ENCODE measurements around the gene HSDL2. TPM values are rescaled to one million over a fixed set of nuclear protein-coding genes. Genes with fewer than 3 reads are reported as not detected.

Gene HSDL2
- total and polyA plus RNA-seq, 3 experiments from 2014 or later, result 14.9 to 17.9 (median 17.0) TPM

- peak overlapping the region; percentile 76 to 98 (median 92) for H3K27ac Mint-ChIP-seq
- peaks cover 0 to 4% of the 10 kb centered on the region in 2 donors for H3K27me3 Mint-ChIP-seq
- Histone ChIP-seq H3K27ac (ENCODE audit: low read depth, low read length) (peak overlapping the region; percentile 87), H3K27me3 (ENCODE audit: insufficient read depth, low read length, poor library complexity, severe bottlenecking) (no peaks in the 10 kb centered on the region), H3K4me3 (ENCODE audit: low read length) (peak overlapping the region; percentile 79), H3K4me1 (ENCODE audit: insufficient read depth, low read length) (peaks cover 22% of the 10 kb centered on the region), H3K9me3 (ENCODE audit: low read length) (no peaks in the 10 kb centered on the region), H3K36me3 (ENCODE audit: insufficient read depth, low read length) (no peaks in the 10 kb centered on the region)
- H3K36me3 Mint-ChIP-seq, result peaks cover 0 to 8% (median 0%) of the 10 kb centered on the region in 3 donors
- DNase-seq, result peak; percentile 3 to 67 (median 43)
- peak overlapping the region; percentile 86 to 98 (median 96) for H3K4me3 Mint-ChIP-seq
- CTCF ChIA-PET, result interaction anchor here (1.4 to 2.9 kb wide), 2 partner anchors 159 to 237 kb away, joined by 8 to 14 read pairs; partner anchors contain the start of gene SUSD1
- peaks cover 32 to 39% (median 33%) of the 10 kb centered on the region in 3 donors for H3K4me1 Mint-ChIP-seq
- POLR2A ChIA-PET, result interaction anchor here (1.9 to 3.3 kb wide), 3 partner anchors 20 to 159 kb away, joined by 5 to 33 read pairs (median 18); partner anchors contain the start of genes HSDL2 and SUSD1
- no peaks in the 10 kb centered on the region for H3K9me3 Mint-ChIP-seq
These were observed 45.5 kb upstream of the HSDL2 start for GRCh38 chr9:112334432-112334841.

- no peak overlapping the region for H3K4me3 ChIP-seq (ENCODE audit: low read length)
- CTCF ChIA-PET, result interaction anchor here (1.2 to 1.4 kb wide), 2 partner anchors 14 to 153 kb away, joined by 3 read pairs; no protein-coding TSS in a partner anchor
- H3K9me3 Mint-ChIP-seq, result no peaks in the 10 kb centered on the region
- peaks cover 0 to 3% of the 10 kb centered on the region in 2 donors for H3K27me3 Mint-ChIP-seq
- H3K4me1 ChIP-seq (ENCODE audit: insufficient read depth, low read length), result peaks cover 6% of the 10 kb centered on the region
- H3K4me1 Mint-ChIP-seq, result peaks cover 5 to 10% (median 7%) of the 10 kb centered on the region in 3 donors
- POLR2A ChIA-PET, result interaction anchor here (0.6 kb wide), 1 partner anchor 121 kb away, joined by 5 read pairs; no protein-coding TSS in a partner anchor
- peak overlapping the region in 1 of 7 donors; percentile 32 for H3K4me3 Mint-ChIP-seq
- no peak for DNase-seq
- no peak overlapping the region for H3K27ac ChIP-seq (ENCODE audit: low read depth, low read length)
- H3K9me3 ChIP-seq (ENCODE audit: low read length), result no peaks in the 10 kb centered on the region
- H3K36me3 Mint-ChIP-seq, result peaks cover 0 to 5% (median 0%) of the 10 kb centered on the region in 3 donors
- no peaks in the 10 kb centered on the region for H3K36me3 ChIP-seq (ENCODE audit: insufficient read depth, low read length)
- H3K27me3 ChIP-seq (ENCODE audit: insufficient read depth, low read length, poor library complexity, severe bottlenecking), result no peaks in the 10 kb centered on the region
- no peak overlapping the region for H3K27ac Mint-ChIP-seq
These were observed 42.4 kb upstream of the HSDL2 start for GRCh38 chr9:112337547-112337946.

- ChIA-PET CTCF (no interaction called here), POLR2A (interaction anchor here (0.6 kb wide), 1 partner anchor 41 kb away, joined by 3 read pairs; the partner anchor contains the start of gene HSDL2)
- H3K36me3 Mint-ChIP-seq, result peaks cover 0 to 4% (median 3%) of the 10 kb centered on the region in 3 donors
- Histone ChIP-seq H3K4me1 (ENCODE audit: insufficient read depth, low read length) (peaks cover 6% of the 10 kb centered on the region), H3K4me3 (ENCODE audit: low read length) (no peak overlapping the region), H3K36me3 (ENCODE audit: insufficient read depth, low read length) (no peaks in the 10 kb centered on the region), H3K27me3 (ENCODE audit: insufficient read depth, low read length, poor library complexity, severe bottlenecking) (no peaks in the 10 kb centered on the region), H3K9me3 (ENCODE audit: low read length) (no peaks in the 10 kb centered on the region), H3K27ac (ENCODE audit: low read depth, low read length) (no peak overlapping the region)
- peaks cover 0 to 2% of the 10 kb centered on the region in 2 donors for H3K27me3 Mint-ChIP-seq
- DNase-seq, result no peak
- H3K4me3 Mint-ChIP-seq, result peak overlapping the region in 1 of 7 donors; percentile 66
- H3K4me1 Mint-ChIP-seq, result peaks cover 5 to 9% (median 6%) of the 10 kb centered on the region in 3 donors
- no peaks in the 10 kb centered on the region for H3K9me3 Mint-ChIP-seq
- no peak overlapping the region for H3K27ac Mint-ChIP-seq
These were observed 41.3 kb upstream of the HSDL2 start for GRCh38 chr9:112338561-112338960.

- peaks cover 0 to under 1% (median 0%) of the 10 kb centered on the region in 3 donors for H3K4me1 Mint-ChIP-seq
- peaks cover 0 to 2% of the 10 kb centered on the region in 2 donors for H3K27me3 Mint-ChIP-seq
- Histone ChIP-seq H3K4me1 (ENCODE audit: insufficient read depth, low read length) (peaks cover 2% of the 10 kb centered on the region), H3K27ac (ENCODE audit: low read depth, low read length) (no peak overlapping the region), H3K27me3 (ENCODE audit: insufficient read depth, low read length, poor library complexity, severe bottlenecking) (no peaks in the 10 kb centered on the region), H3K9me3 (ENCODE audit: low read length) (no peaks in the 10 kb centered on the region), H3K4me3 (ENCODE audit: low read length) (no peak overlapping the region), H3K36me3 (ENCODE audit: insufficient read depth, low read length) (no peaks in the 10 kb centered on the region)
- no peak overlapping the region for H3K27ac Mint-ChIP-seq
- ChIA-PET POLR2A (no interaction called here), CTCF (no interaction called here)
- peaks cover 0 to 4% (median 2%) of the 10 kb centered on the region in 3 donors for H3K36me3 Mint-ChIP-seq
- H3K4me3 Mint-ChIP-seq, result no peak overlapping the region
- no peak for DNase-seq
- H3K9me3 Mint-ChIP-seq, result no peaks in the 10 kb centered on the region
These were observed 40.0 kb upstream of the HSDL2 start for GRCh38 chr9:112339886-112340285.

- Mint-ChIP-seq H3K27me3 (peaks cover 0 to 4% of the 10 kb centered on the region in 2 donors), H3K4me1 (no peaks in the 10 kb centered on the region), H3K27ac (no peak overlapping the region), H3K36me3 (peaks cover 0 to 4% (median 2%) of the 10 kb centered on the region in 3 donors), H3K9me3 (no peaks in the 10 kb centered on the region), H3K4me3 (no peak overlapping the region)
- Histone ChIP-seq H3K36me3 (ENCODE audit: insufficient read depth, low read length) (no peaks in the 10 kb centered on the region), H3K27me3 (ENCODE audit: insufficient read depth, low read length, poor library complexity, severe bottlenecking) (no peaks in the 10 kb centered on the region), H3K27ac (ENCODE audit: low read depth, low read length) (no peak overlapping the region), H3K4me1 (ENCODE audit: insufficient read depth, low read length) (no peaks in the 10 kb centered on the region), H3K9me3 (ENCODE audit: low read length) (no peaks in the 10 kb centered on the region), H3K4me3 (ENCODE audit: low read length) (no peak overlapping the region)
- ChIA-PET POLR2A (interaction anchor here (0.6 kb wide), 1 partner anchor 130 kb away, joined by 11 read pairs; no protein-coding TSS in a partner anchor), CTCF (no interaction called here)
- DNase-seq, result no peak
These were observed 38.2 kb upstream of the HSDL2 start for GRCh38 chr9:112341730-112342129.

- H3K4me1 Mint-ChIP-seq, result peaks cover 11 to 15% (median 14%) of the 10 kb centered on the region in 3 donors
- peak overlapping the region; percentile 37 to 84 (median 76) for H3K4me3 Mint-ChIP-seq
- Histone ChIP-seq H3K27ac (ENCODE audit: low read depth, low read length) (no peak overlapping the region), H3K9me3 (ENCODE audit: low read length) (no peaks in the 10 kb centered on the region), H3K4me3 (ENCODE audit: low read length) (peak overlapping the region; percentile 19), H3K27me3 (ENCODE audit: insufficient read depth, low read length, poor library complexity, severe bottlenecking) (no peaks in the 10 kb centered on the region), H3K4me1 (ENCODE audit: insufficient read depth, low read length) (peaks cover 6% of the 10 kb centered on the region), H3K36me3 (ENCODE audit: insufficient read depth, low read length) (no peaks in the 10 kb centered on the region)
- H3K36me3 Mint-ChIP-seq, result peaks cover 0 to 2% (median 0%) of the 10 kb centered on the region in 3 donors
- peaks cover 5 to 15% of the 10 kb centered on the region in 2 donors for H3K27me3 Mint-ChIP-seq
- POLR2A ChIA-PET, result no interaction called here
- DNase-seq, result peak; percentile 36 to 82 (median 52)
- H3K27ac Mint-ChIP-seq, result peak overlapping the region in 4 of 8 donors; percentile 27 to 67 (median 46)
- H3K9me3 Mint-ChIP-seq, result no peaks in the 10 kb centered on the region
- CTCF ChIA-PET, result no interaction called here
These were observed 31.5 kb upstream of the HSDL2 start for GRCh38 chr9:112348257-112349007.

GRCh38 chr9:112349008-112349333 lies 30.9 kb upstream of the HSDL2 start:
- H3K4me3 Mint-ChIP-seq, result peak overlapping the region in 6 of 7 donors; percentile 37 to 84 (median 76)
- ChIA-PET POLR2A (no interaction called here), CTCF (no interaction called here)
- H3K36me3 Mint-ChIP-seq, result no peaks in the 10 kb centered on the region
- H3K9me3 Mint-ChIP-seq, result no peaks in the 10 kb centered on the region
- peaks cover 6% of the 10 kb centered on the region for H3K4me1 ChIP-seq (ENCODE audit: insufficient read depth, low read length)
- DNase-seq, result no peak
- peaks cover 5 to 15% of the 10 kb centered on the region in 2 donors for H3K27me3 Mint-ChIP-seq
- no peak overlapping the region for H3K27ac Mint-ChIP-seq
- no peaks in the 10 kb centered on the region for H3K36me3 ChIP-seq (ENCODE audit: insufficient read depth, low read length)
- no peaks in the 10 kb centered on the region for H3K9me3 ChIP-seq (ENCODE audit: low read length)
- H3K4me1 Mint-ChIP-seq, result peaks cover 11 to 15% (median 14%) of the 10 kb centered on the region in 3 donors
- no peak overlapping the region for H3K4me3 ChIP-seq (ENCODE audit: low read length)
- H3K27ac ChIP-seq (ENCODE audit: low read depth, low read length), result no peak overlapping the region
- no peaks in the 10 kb centered on the region for H3K27me3 ChIP-seq (ENCODE audit: insufficient read depth, low read length, poor library complexity, severe bottlenecking)

GRCh38 chr9:112351184-112351583 lies 28.7 kb upstream of the HSDL2 start:
- Mint-ChIP-seq H3K4me1 (peaks cover 11 to 19% (median 15%) of the 10 kb centered on the region in 3 donors), H3K4me3 (no peak overlapping the region), H3K36me3 (no peaks in the 10 kb centered on the region), H3K27me3 (peaks cover 9 to 15% of the 10 kb centered on the region in 2 donors), H3K27ac (no peak overlapping the region), H3K9me3 (no peaks in the 10 kb centered on the region)
- ChIA-PET POLR2A (no interaction called here), CTCF (interaction anchor here (1.0 to 1.3 kb wide), 2 partner anchors 10 to 14 kb away, joined by 3 to 4 read pairs; no protein-coding TSS in a partner anchor)
- H3K4me3 ChIP-seq (ENCODE audit: low read length), result no peak overlapping the region
- peaks cover 6% of the 10 kb centered on the region for H3K4me1 ChIP-seq (ENCODE audit: insufficient read depth, low read length)
- DNase-seq, result no peak
- H3K36me3 ChIP-seq (ENCODE audit: insufficient read depth, low read length), result no peaks in the 10 kb centered on the region
- no peak overlapping the region for H3K27ac ChIP-seq (ENCODE audit: low read depth, low read length)
- no peaks in the 10 kb centered on the region for H3K9me3 ChIP-seq (ENCODE audit: low read length)
- no peaks in the 10 kb centered on the region for H3K27me3 ChIP-seq (ENCODE audit: insufficient read depth, low read length, poor library complexity, severe bottlenecking)

All from CD8-positive, alpha-beta memory T cell (primary cell).